ENCODE data around the gene DDX49.

GRCh38 chr19:18939922-18940768 is 20.6 kb downstream of the DDX49 start:
- no peak for TF ChIP-seq CTCF (IDR thresholded peaks at IDR 0.05 in 8 of 11, conservative IDR thresholded peaks at IDR 0.05 in 3 of 11)
- peak in 2 of 3 donors; percentile 35 to 37 for TF ChIP-seq POLR2AphosphoS5 (IDR thresholded peaks at IDR 0.05)
- no peak for TF ChIP-seq POLR2A (IDR thresholded peaks at IDR 0.05)
